ENCODE results near the gene MAP3K19.

MAP3K19 gene

DNA sequence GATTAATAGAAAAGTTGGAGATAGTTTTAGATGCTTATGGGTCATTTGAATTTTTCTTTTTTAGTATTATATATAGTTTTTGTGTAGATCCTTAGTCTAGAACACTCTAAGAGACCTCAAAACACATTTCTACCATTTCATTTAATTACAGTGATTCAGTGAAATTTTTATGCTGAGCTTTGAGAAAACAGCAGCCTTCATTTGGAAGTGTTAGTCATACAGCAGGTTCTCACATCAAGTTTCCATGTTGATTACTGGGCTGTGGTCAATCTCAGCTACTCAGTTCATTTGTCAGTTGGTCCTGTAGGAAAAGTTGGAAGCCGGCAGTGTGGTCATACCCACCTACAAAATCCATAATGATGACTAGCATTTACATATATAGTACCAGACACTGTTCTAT lies 37.9 kb downstream of the MAP3K19 start:
- DNase-seq (ENCODE audit: low read depth): no peak
- no peak overlapping the region for H3K4me3 ChIP-seq (ENCODE audit: low read depth, low read length)
- TF ChIP-seq POLR2A (IDR thresholded peaks at IDR 0.05; ENCODE audit: extremely low read depth, insufficient read length) (no peak), MYC (IDR thresholded peaks at IDR 0.05; ENCODE audit: low read depth, low read length) (no peak)
- TF ChIP-seq, protein P1, sequence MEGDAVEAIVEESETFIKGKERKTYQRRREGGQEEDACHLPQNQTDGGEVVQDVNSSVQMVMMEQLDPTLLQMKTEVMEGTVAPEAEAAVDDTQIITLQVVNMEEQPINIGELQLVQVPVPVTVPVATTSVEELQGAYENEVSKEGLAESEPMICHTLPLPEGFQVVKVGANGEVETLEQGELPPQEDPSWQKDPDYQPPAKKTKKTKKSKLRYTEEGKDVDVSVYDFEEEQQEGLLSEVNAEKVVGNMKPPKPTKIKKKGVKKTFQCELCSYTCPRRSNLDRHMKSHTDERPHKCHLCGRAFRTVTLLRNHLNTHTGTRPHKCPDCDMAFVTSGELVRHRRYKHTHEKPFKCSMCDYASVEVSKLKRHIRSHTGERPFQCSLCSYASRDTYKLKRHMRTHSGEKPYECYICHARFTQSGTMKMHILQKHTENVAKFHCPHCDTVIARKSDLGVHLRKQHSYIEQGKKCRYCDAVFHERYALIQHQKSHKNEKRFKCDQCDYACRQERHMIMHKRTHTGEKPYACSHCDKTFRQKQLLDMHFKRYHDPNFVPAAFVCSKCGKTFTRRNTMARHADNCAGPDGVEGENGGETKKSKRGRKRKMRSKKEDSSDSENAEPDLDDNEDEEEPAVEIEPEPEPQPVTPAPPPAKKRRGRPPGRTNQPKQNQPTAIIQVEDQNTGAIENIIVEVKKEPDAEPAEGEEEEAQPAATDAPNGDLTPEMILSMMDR (IDR thresholded peaks at IDR 0.05; ENCODE audit: low read depth, low read length): no peak
- TF ChIP-seq, protein P2, sequence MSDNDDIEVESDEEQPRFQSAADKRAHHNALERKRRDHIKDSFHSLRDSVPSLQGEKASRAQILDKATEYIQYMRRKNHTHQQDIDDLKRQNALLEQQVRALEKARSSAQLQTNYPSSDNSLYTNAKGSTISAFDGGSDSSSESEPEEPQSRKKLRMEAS (IDR thresholded peaks at IDR 0.05; ENCODE audit: low read depth, low read length): no peak

GRCh38 chr2:135005753-135006152 lies 41.5 kb downstream of the MAP3K19 start:
- no peak overlapping the region for H3K4me3 ChIP-seq (ENCODE audit: low read depth, low read length)
- DNase-seq (ENCODE audit: low read depth): no peak
- TF ChIP-seq MYC (IDR thresholded peaks at IDR 0.05; ENCODE audit: low read depth, low read length): no peak
- TF ChIP-seq, protein P1 (IDR thresholded peaks at IDR 0.05; ENCODE audit: low read depth, low read length): no peak

- DNase-seq (ENCODE audit: low read depth): peak; percentile 80
Observed at GRCh38 chr2:135004005-135004746, 43.1 kb downstream of the MAP3K19 start.

DNA sequence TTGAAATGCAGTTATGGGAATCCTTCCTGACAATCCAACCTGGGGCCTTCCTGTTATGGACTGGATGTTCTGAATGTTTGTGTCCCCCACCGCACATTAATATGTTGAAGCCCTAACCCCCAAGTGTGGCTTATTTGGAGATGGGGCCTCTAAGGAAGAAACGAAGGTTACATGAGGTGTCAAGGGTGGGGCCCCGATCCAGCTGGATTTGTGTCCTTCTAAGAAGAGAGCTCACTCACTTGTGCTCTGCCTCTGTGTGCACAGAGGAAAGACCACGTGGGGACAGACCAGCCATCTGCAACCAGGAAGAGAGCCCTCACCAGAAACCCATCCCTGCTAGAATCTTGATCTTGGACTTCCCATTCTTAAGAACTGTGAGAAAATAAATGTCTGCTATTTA lies 44.4 kb downstream of the MAP3K19 start:
- no peak for TF ChIP-seq POLR2A (IDR thresholded peaks at IDR 0.05; ENCODE audit: extremely low read depth, insufficient read length)
- TF ChIP-seq, protein P1 (IDR thresholded peaks at IDR 0.05; ENCODE audit: low read depth, low read length): no peak
- DNase-seq (ENCODE audit: low read depth): no peak
- H3K4me3 ChIP-seq (ENCODE audit: low read depth, low read length): no peak overlapping the region

More at GRCh38 chr2:135004005-135004746, 43.1 kb downstream of the MAP3K19 start:
- H3K4me3 ChIP-seq (ENCODE audit: low read depth, low read length): no peak overlapping the region
- TF ChIP-seq POLR2A (IDR thresholded peaks at IDR 0.05; ENCODE audit: extremely low read depth, insufficient read length): no peak
- TF ChIP-seq, protein P1 (IDR thresholded peaks at IDR 0.05; ENCODE audit: low read depth, low read length): peak; percentile 97
- no peak for TF ChIP-seq MYC (IDR thresholded peaks at IDR 0.05; ENCODE audit: low read depth, low read length)
- TF ChIP-seq, protein P2 (IDR thresholded peaks at IDR 0.05; ENCODE audit: low read depth, low read length): peak; percentile 40; the same call in 1 of the 2 replicates

- TF ChIP-seq POLR2A (IDR thresholded peaks at IDR 0.05; ENCODE audit: extremely low read depth, insufficient read length) (no peak), MYC (IDR thresholded peaks at IDR 0.05; ENCODE audit: low read depth, low read length) (no peak)
- TF ChIP-seq, protein P1 (IDR thresholded peaks at IDR 0.05; ENCODE audit: low read depth, low read length): no peak
- TF ChIP-seq, protein P2 (IDR thresholded peaks at IDR 0.05; ENCODE audit: low read depth, low read length): no peak
- H3K4me3 ChIP-seq (ENCODE audit: low read depth, low read length): no peak overlapping the region
- no peak for DNase-seq (ENCODE audit: low read depth)
Observed at GRCh38 chr2:134999521-134999920, 47.7 kb downstream of the MAP3K19 start.
